GM12874 (cell line): ENCODE data around the gene MEGF11.

Experiments
- CTCF ChIP-seq: IDR thresholded peaks from 2 replicates; pipeline ENCODE4 v1.5.1; 2011; ENCODE audit warnings: low read depth, mild to moderate bottlenecking, control low read depth, low read length, moderate library complexity; ENCODE audit not compliant: insufficient read depth

The MEGF11 gene

GRCh38 chr15:66115568-66116206, 137.9 kb downstream of the MEGF11 start:
- TF ChIP-seq CTCF = no peak

GRCh38 chr15:66114863-66115425, 138.6 kb downstream of the MEGF11 start:
- TF ChIP-seq CTCF = no peak

GRCh38 chr15:66112388-66112787, 141.2 kb downstream of the MEGF11 start:
- no peak for TF ChIP-seq CTCF

GRCh38 chr15:66111363-66111762, 142.2 kb downstream of the MEGF11 start:
- no peak for TF ChIP-seq CTCF

GRCh38 chr15:66110864-66111263, 142.7 kb downstream of the MEGF11 start:
- TF ChIP-seq CTCF = no peak

GRCh38 chr15:66109826-66110225, 143.7 kb downstream of the MEGF11 start:
- TF ChIP-seq CTCF = no peak

GRCh38 chr15:66108483-66109265, 144.9 kb downstream of the MEGF11 start:
- no peak for TF ChIP-seq CTCF
